Memory B cell (primary cell): Measurements from ENCODE around the gene CARMIL1.

Experiments used
- ATAC-seq: fragments of 150-1000 bp; cut with Tn5 transposase; 2 replicates; pipeline ENCODE4 v1.10.0; 2021; ENCODE audit warnings: low read depth, mild to moderate bottlenecking, moderate library complexity
- DNase-seq, 2 donors: peaks; one replicate each; pipeline ENCODE4 v3.0.0; 2022; ENCODE audit warnings: low spot score in 2 of 2
- H3K27ac Mint-ChIP-seq: one replicate; pipeline ENCODE4 v1.8.0; 2022; ENCODE audit warnings: mild to moderate bottlenecking, moderate library complexity, mixed read lengths
- H3K27me3 Mint-ChIP-seq: one replicate; pipeline ENCODE4 v1.8.0; 2022; ENCODE audit warnings: mixed read lengths
- H3K36me3 Mint-ChIP-seq: one replicate; pipeline ENCODE4 v1.8.0; 2022; ENCODE audit warnings: mild to moderate bottlenecking, mixed read lengths
- H3K4me1 Mint-ChIP-seq: one replicate; pipeline ENCODE4 v1.8.0; 2022; ENCODE audit warnings: mixed read lengths
- H3K4me3 Mint-ChIP-seq: one replicate; pipeline ENCODE4 v1.8.0; 2022; ENCODE audit warnings: mild to moderate bottlenecking, moderate library complexity, mixed read lengths
- H3K9me3 Mint-ChIP-seq: one replicate; pipeline ENCODE4 v1.8.0; 2022; ENCODE audit warnings: mixed read lengths

The CARMIL1 gene

GRCh38 chr6:25278914-25279747 is at the start of gene CARMIL1:
Gene CARMIL1, plus strand, starts transcription at chr6:25279374. Its CDS starts 422 bp downstream, at chr6:25279796.
- peaks cover 4% of the 10 kb centered on the region for H3K27me3 Mint-ChIP-seq
- peaks cover 21% of the 10 kb centered on the region for H3K4me1 Mint-ChIP-seq
- H3K36me3 Mint-ChIP-seq: no peaks in the 10 kb centered on the region
- peak within 1 kb of the TSS; percentile 45 for H3K27ac Mint-ChIP-seq
- peak within 1 kb of the TSS; percentile 89 for H3K4me3 Mint-ChIP-seq
- DNase-seq (peak; percentile 29 to 41), ATAC-seq (peak; percentile 79)
- no peaks in the 10 kb centered on the region for H3K9me3 Mint-ChIP-seq

GRCh38 chr6:25229671-25230321 is 49.4 kb upstream of the CARMIL1 start:
- Mint-ChIP-seq H3K27ac (no peak overlapping the region), H3K36me3 (no peaks in the 10 kb centered on the region), H3K4me3 (no peak overlapping the region), H3K4me1 (peaks cover 2% of the 10 kb centered on the region), H3K27me3 (peaks cover 5% of the 10 kb centered on the region), H3K9me3 (no peaks in the 10 kb centered on the region)
- ATAC-seq: no peak
- DNase-seq: no peak

GRCh38 chr6:25232479-25232878 is 46.7 kb upstream of the CARMIL1 start:
- no peaks in the 10 kb centered on the region for H3K27me3 Mint-ChIP-seq
- DNase-seq (no peak), ATAC-seq (no peak)
- no peak overlapping the region for H3K27ac Mint-ChIP-seq
- no peaks in the 10 kb centered on the region for H3K36me3 Mint-ChIP-seq
- no peaks in the 10 kb centered on the region for H3K4me1 Mint-ChIP-seq
- no peaks in the 10 kb centered on the region for H3K9me3 Mint-ChIP-seq
- no peak overlapping the region for H3K4me3 Mint-ChIP-seq

- ATAC-seq (no peak), DNase-seq (no peak)
- H3K27me3 Mint-ChIP-seq: no peaks in the 10 kb centered on the region
- H3K36me3 Mint-ChIP-seq: no peaks in the 10 kb centered on the region
- no peaks in the 10 kb centered on the region for H3K4me1 Mint-ChIP-seq
- no peaks in the 10 kb centered on the region for H3K9me3 Mint-ChIP-seq
- H3K27ac Mint-ChIP-seq: no peak overlapping the region
- H3K4me3 Mint-ChIP-seq: no peak overlapping the region
These were observed 45.9 kb upstream of the CARMIL1 start for GRCh38 chr6:25233226-25233625.

- DNase-seq (no peak), ATAC-seq (no peak)
- no peaks in the 10 kb centered on the region for H3K9me3 Mint-ChIP-seq
These were observed 41.6 kb upstream of the CARMIL1 start for GRCh38 chr6:25237579-25237978.

GRCh38 chr6:25239059-25239458 is 40.1 kb upstream of the CARMIL1 start:
- Mint-ChIP-seq H3K36me3 (no peaks in the 10 kb centered on the region), H3K9me3 (no peaks in the 10 kb centered on the region), H3K4me1 (no peaks in the 10 kb centered on the region), H3K4me3 (no peak overlapping the region), H3K27me3 (no peaks in the 10 kb centered on the region), H3K27ac (no peak overlapping the region)
- DNase-seq (no peak), ATAC-seq (no peak)

More at GRCh38 chr6:25237579-25237978, 41.6 kb upstream of the CARMIL1 start:
- Mint-ChIP-seq H3K36me3 (no peaks in the 10 kb centered on the region), H3K4me1 (no peaks in the 10 kb centered on the region), H3K27me3 (no peaks in the 10 kb centered on the region), H3K27ac (no peak overlapping the region), H3K4me3 (no peak overlapping the region)

- no peak for DNase-seq
- Mint-ChIP-seq H3K4me3 (no peak overlapping the region), H3K36me3 (no peaks in the 10 kb centered on the region)
These were observed 39.7 kb upstream of the CARMIL1 start for GRCh38 chr6:25239498-25239897.

GRCh38 chr6:25242567-25242966 is 36.6 kb upstream of the CARMIL1 start:
- H3K4me1 Mint-ChIP-seq: no peaks in the 10 kb centered on the region
- H3K4me3 Mint-ChIP-seq: no peak overlapping the region
- no peaks in the 10 kb centered on the region for H3K36me3 Mint-ChIP-seq
- no peaks in the 10 kb centered on the region for H3K9me3 Mint-ChIP-seq
- no peaks in the 10 kb centered on the region for H3K27me3 Mint-ChIP-seq
- no peak overlapping the region for H3K27ac Mint-ChIP-seq
- DNase-seq: no peak
- no peak for ATAC-seq

More at GRCh38 chr6:25239498-25239897, 39.7 kb upstream of the CARMIL1 start:
- ATAC-seq: no peak
- no peaks in the 10 kb centered on the region for H3K9me3 Mint-ChIP-seq
- H3K27ac Mint-ChIP-seq: no peak overlapping the region
- H3K4me1 Mint-ChIP-seq: no peaks in the 10 kb centered on the region
- no peaks in the 10 kb centered on the region for H3K27me3 Mint-ChIP-seq

- H3K9me3 Mint-ChIP-seq: no peaks in the 10 kb centered on the region
These were observed 34.3 kb upstream of the CARMIL1 start for GRCh38 chr6:25244865-25245264.

GRCh38 chr6:25248123-25248522 is 31.1 kb upstream of the CARMIL1 start:
- Mint-ChIP-seq H3K4me1 (no peaks in the 10 kb centered on the region), H3K4me3 (no peak overlapping the region), H3K36me3 (no peaks in the 10 kb centered on the region), H3K9me3 (no peaks in the 10 kb centered on the region), H3K27ac (no peak overlapping the region), H3K27me3 (peaks cover 4% of the 10 kb centered on the region)
- DNase-seq: no peak
- no peak for ATAC-seq

More at GRCh38 chr6:25244865-25245264, 34.3 kb upstream of the CARMIL1 start:
- Mint-ChIP-seq H3K27me3 (no peaks in the 10 kb centered on the region), H3K4me3 (no peak overlapping the region), H3K27ac (no peak overlapping the region), H3K36me3 (no peaks in the 10 kb centered on the region), H3K4me1 (no peaks in the 10 kb centered on the region)
- ATAC-seq (no peak), DNase-seq (no peak)

GRCh38 chr6:25249133-25249532 is 30.0 kb upstream of the CARMIL1 start:
- H3K4me1 Mint-ChIP-seq: no peaks in the 10 kb centered on the region
- DNase-seq (no peak), ATAC-seq (no peak)
- H3K27ac Mint-ChIP-seq: no peak overlapping the region
- H3K36me3 Mint-ChIP-seq: no peaks in the 10 kb centered on the region
- H3K9me3 Mint-ChIP-seq: no peaks in the 10 kb centered on the region
- no peak overlapping the region for H3K4me3 Mint-ChIP-seq
- H3K27me3 Mint-ChIP-seq: peaks cover 4% of the 10 kb centered on the region

- ATAC-seq (no peak), DNase-seq (no peak)
- Mint-ChIP-seq H3K9me3 (no peaks in the 10 kb centered on the region), H3K36me3 (no peaks in the 10 kb centered on the region), H3K27ac (no peak overlapping the region), H3K27me3 (peaks cover 4% of the 10 kb centered on the region), H3K4me1 (no peaks in the 10 kb centered on the region), H3K4me3 (no peak overlapping the region)
These were observed 28.3 kb upstream of the CARMIL1 start for GRCh38 chr6:25250878-25251277.

GRCh38 chr6:25251426-25251825 is 27.7 kb upstream of the CARMIL1 start:
- no peak overlapping the region for H3K4me3 Mint-ChIP-seq

GRCh38 chr6:25253351-25253750 is 25.8 kb upstream of the CARMIL1 start:
- H3K9me3 Mint-ChIP-seq: no peaks in the 10 kb centered on the region
- no peaks in the 10 kb centered on the region for H3K36me3 Mint-ChIP-seq
- H3K4me3 Mint-ChIP-seq: no peak overlapping the region
- ATAC-seq: no peak
- no peaks in the 10 kb centered on the region for H3K4me1 Mint-ChIP-seq
- H3K27me3 Mint-ChIP-seq: peaks cover 4% of the 10 kb centered on the region
- no peak for DNase-seq
- no peak overlapping the region for H3K27ac Mint-ChIP-seq

More at GRCh38 chr6:25251426-25251825, 27.7 kb upstream of the CARMIL1 start:
- Mint-ChIP-seq H3K27me3 (peaks cover 4% of the 10 kb centered on the region), H3K4me1 (no peaks in the 10 kb centered on the region), H3K27ac (no peak overlapping the region), H3K9me3 (no peaks in the 10 kb centered on the region), H3K36me3 (no peaks in the 10 kb centered on the region)
- no peak for ATAC-seq
- no peak for DNase-seq
